ENCODE measurements around the gene PANK2.
"Not testable (repeated sequence)": the region's sequence is repeated elsewhere in the genome, so short reads cannot be mapped to it uniquely, and the experiment has no call there.

Gene PANK2

DNA sequence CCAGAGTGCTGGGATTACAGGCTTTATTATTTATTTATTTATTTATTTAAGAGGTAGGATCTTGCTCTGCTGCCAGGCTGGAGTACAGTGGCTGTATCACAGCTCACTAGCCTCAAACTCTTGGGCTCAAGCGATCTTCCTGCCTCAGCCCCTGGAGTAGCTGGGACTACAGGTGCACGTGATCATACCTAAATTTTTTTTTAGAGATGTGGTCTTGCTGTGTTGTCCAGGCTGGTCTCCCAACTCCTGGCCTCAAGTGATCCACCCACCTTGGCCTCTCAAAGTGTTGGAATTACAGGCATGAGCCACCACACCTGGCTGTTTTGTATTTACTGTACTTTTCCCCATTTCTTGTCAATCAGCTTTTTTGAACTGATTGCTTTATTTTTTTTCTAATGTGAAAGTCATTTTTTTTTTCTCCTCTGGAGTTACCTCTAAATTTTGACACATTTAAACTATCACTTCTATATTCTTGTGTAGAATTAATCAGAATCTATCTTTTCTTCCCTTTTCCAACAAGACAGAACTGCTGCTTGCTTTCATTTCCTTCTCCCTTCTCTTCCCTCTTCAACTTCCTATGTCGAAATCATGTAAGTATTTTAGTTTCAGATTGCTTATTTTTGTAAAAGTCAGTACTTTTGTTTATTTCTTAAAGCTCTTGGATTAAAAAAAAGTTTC, 12.0 kb downstream of the PANK2 start:
- DNase-seq (ENCODE audit: low spot score) (no peak), FAIRE-seq (no peak)

DNA sequence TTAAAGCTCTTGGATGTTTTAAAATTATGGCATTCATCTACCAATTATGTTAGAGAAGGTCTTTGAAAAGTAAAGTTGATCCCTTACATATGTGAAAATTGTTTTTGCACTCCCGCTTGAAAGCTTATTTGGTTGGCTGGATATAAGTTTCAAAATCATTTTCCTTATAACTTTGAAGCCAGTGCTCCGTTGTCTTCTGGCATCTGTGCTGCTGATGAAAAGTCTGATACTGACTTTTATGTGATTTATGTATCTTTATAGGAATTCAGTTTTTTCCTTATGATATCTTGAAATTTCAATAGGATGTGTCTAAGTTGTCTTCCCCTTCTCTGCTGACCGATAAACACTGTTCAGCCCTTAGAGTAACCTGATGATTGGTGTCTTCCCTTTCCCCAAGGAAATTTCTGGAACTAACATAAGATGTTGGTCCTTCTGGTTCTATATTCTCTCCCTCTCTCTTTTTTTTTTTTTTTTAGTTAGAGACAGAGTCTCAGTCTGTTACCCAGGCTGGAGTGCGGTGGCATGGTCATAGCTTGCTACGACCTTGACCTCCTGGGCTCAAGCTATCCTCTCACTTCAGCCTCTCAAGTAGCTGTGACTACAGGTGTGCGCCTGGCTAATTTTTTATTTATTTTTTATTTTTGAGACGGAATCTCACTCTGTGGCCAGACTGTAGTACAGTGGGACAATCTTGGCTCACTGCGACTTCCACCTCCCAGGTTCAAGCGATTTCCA, 12.7 kb downstream of the PANK2 start:
- FAIRE-seq (no peak), DNase-seq (ENCODE audit: low spot score) (no peak)

- FAIRE-seq: no peak
- DNase-seq (ENCODE audit: low spot score): no peak
Measured at GRCh38 chr20:3902446-3902845, 13.3 kb downstream of the PANK2 start.

- FAIRE-seq (no peak), DNase-seq (ENCODE audit: low spot score) (no peak)
Measured at GRCh38 chr20:3904224-3904623, 15.0 kb downstream of the PANK2 start.

- FAIRE-seq (no peak), DNase-seq (ENCODE audit: low spot score) (no peak)
Measured at GRCh38 chr20:3904857-3905256, 15.7 kb downstream of the PANK2 start.

GRCh38 chr20:3906744-3907721, 17.8 kb downstream of the PANK2 start:
- DNase-seq (ENCODE audit: low spot score): not testable (repeated sequence)

GRCh38 chr20:3908667-3909066, 19.5 kb downstream of the PANK2 start:
- no peak for DNase-seq (ENCODE audit: low spot score)
- FAIRE-seq: no peak

More at GRCh38 chr20:3906744-3907721, 17.8 kb downstream of the PANK2 start:
- not testable (repeated sequence) for FAIRE-seq

- DNase-seq (ENCODE audit: low spot score): no peak
- no peak for FAIRE-seq
Measured at GRCh38 chr20:3909952-3910366, 20.8 kb downstream of the PANK2 start.

GRCh38 chr20:3910853-3911252, 21.7 kb downstream of the PANK2 start:
- DNase-seq (ENCODE audit: low spot score): no peak
- FAIRE-seq: no peak

- FAIRE-seq: no peak
- DNase-seq (ENCODE audit: low spot score): no peak
Measured at GRCh38 chr20:3911956-3912355, 22.8 kb downstream of the PANK2 start.

DNA sequence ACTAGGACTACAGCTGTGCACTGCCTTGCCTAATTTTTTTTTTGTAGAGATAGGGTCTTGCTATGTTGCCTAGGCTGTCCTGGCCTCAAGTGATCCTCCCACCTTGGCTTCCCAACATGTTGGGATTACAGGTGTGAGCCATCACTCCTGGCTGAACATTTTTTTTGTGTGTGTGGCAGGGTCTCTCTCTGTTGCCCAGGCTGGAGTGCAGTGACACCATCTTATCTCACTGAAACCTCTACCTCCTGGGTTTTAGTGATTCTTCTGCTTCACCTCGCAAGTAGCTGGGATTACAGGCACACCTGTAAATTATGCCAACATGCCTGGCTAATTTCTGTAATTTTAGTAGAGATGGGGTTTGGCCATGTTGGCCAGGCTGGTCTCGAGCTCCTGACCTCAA, 25.3 kb downstream of the PANK2 start:
- no peak for FAIRE-seq
- DNase-seq (ENCODE audit: low spot score): no peak

DNA sequence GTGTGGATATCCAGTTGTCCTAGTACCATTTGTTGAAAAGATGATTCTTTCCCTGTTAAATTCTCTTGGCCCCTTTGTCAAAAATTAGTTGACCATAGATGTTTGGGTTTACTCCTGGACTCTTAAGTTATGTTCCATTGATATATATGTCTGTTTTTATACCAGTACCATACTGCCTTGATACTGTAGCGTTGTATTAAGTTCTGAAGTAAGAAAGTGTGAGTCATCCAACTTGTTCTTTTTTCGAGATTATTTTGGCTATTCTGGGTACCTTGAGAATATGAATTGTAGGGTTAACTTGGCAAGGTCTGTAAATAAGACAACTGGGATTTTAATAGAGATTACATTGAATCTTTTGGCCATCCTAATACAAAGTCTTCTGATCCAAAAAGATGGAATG, 26.5 kb downstream of the PANK2 start:
- no peak for FAIRE-seq
- DNase-seq (ENCODE audit: low spot score): no peak

DNA sequence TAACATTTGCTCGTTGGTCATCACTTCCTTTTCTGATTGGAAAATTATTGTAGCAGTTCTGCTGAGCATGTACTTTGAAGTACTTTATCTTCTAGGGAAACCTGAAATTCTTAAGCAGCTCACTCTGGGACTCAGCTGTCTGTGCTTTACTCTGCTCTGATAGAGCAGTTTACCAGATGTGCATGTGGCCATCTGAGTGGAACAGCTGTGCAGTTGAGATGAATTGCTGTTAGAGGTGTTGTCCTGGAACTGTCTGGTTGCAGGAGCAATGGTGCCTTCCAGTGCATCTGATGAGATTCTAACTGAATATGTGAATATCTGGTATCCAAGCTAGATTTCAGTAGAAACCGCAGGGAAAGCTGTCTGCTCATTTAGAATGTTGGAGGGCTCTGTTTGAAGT, 27.2 kb downstream of the PANK2 start:
- FAIRE-seq: no peak
- DNase-seq (ENCODE audit: low spot score): no peak

DNA sequence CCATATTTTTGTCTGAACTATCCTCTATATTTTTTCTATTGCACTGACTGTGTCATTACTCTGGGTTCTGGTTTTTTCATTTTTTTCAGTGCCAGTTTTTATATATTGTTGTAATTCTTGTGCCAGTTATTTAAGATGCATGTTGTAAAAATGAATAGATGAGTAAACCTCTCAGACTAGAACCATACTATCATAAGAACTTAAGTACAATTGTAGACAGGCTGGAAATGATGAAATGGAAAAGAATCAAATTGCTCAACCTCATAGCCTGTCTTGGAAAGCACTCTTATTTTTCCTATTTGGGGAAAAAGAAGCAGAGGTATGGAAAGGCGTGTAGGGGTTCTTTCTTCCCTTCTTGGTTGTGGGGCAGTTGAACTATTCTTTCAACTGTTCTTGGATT, 30.2 kb downstream of the PANK2 start:
- FAIRE-seq: no peak
- no peak for DNase-seq (ENCODE audit: low spot score)

DNA sequence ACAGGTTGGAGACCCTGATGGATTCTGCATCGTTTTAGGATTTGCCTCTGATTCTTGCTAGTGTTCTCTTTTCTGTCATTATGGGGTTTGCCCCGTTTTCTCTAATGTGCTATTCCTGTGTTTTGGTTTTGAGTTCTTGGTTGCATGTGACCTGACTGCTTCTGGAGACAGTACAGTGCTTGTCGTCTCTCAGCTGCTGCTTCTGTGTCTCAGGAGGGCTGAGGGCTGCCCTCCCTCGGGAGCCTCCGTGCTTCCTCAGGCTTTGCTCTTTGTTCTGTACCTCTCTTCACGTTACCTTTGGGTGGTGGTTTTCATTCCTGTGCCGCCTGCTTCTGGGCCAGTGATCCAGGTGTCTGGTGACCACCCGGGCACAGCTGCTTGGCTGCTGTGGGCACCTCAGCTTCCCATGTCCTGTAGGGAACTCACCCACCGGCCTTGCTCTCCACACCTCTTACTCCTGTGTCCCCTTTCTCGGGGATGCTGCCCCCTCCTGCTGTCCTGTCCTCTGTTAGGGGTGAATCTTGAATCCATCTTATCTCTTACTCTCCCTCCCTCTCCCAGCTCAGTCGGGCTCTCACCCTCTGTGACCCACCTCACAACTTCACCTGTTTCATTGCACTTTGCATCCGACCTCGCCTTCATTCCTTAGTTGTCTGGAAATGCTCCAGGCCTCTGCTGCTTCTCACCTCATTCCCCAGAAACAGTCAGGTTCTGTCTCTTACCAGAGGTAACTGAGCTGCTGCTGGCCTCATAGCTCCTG, 33.2 kb downstream of the PANK2 start:
- no peak for FAIRE-seq
- no peak for DNase-seq (ENCODE audit: low spot score)

DNA sequence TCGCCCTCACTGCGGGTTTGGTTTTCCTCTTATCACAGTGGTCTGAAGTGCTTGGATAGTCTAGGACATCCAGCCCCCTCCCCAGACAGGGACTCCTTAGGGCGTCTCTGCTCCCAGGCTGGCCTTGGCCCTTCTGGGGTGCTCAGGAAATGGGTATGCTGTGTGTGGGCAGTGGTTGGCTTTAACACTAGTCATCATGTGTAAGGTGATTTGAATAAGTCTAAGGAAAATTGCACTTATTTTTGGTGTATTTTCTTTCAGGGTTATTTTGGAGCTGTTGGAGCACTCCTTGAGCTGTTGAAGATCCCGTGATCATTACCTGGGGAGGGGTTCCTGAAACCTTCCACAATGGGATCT, 33.8 kb downstream of the PANK2 start:
- no peak for DNase-seq (ENCODE audit: low spot score)
- no peak for FAIRE-seq

DNA sequence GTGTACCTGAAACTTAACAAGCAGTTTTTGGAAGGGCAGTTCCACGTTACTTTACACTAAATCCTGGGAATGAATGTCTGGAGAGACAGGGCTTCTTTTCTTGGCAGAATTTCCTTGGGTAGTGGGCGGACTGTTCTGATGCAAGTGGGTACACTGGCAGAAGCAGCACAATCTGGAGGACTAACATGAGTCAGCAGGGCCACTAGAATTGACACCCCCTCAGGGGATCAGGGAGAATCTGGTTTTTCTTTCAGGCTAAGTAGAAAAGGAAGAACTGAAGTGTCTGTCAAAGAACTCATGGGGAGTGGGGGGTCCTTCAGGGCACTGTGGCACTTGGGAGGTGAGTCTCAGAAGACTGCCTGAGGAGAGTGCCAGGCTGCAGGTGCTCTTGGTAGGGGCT, 34.6 kb downstream of the PANK2 start:
- FAIRE-seq (no peak), DNase-seq (ENCODE audit: low spot score) (no peak)

GRCh38 chr20:3924304-3925112, 35.3 kb downstream of the PANK2 start:
- no peak for DNase-seq (ENCODE audit: low spot score)
- FAIRE-seq: no peak

DNA sequence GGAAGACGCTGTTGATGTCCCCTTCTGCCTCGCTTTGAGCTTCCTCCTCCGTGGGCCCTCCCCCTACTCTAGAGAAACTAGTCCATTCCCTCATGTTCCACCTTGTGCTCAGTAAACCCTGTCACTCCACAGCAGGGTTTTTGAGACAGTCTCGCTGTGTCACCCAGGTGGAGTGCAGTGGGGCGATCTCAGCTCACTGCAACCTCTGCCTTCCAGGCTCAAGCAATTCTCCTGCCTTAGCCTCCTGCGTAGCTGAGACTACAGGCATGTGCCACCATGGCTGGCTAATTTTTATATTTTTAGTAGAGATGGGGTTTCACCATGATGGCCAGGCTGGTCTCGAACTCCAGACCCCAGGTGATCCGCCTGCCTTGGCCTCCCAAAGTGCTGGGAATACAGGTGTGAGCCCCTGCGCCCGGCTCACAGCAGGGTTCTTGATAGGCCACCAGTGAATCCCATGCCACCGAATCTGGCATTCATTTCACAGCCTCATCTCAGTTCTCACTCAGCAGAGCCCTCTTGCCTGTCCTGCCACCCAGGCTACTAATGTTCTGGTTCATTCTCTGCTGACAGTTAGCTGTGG, 36.0 kb downstream of the PANK2 start:
- FAIRE-seq (no peak), DNase-seq (ENCODE audit: low spot score) (no peak)

Measured in RCC 7860 (cell line).